Measurements from ENCODE around the gene TMEM184A. TPM values are rescaled to one million over a fixed set of nuclear protein-coding genes. Genes with fewer than 3 reads are reported as not detected.

TMEM184A gene
- total RNA-seq, 1 donor from 2014 or later, result 22.1 TPM

- DNase-seq, result no peak
Measured at GRCh38 chr7:1550005-1550845, 5.8 kb downstream of the TMEM184A start.

GRCh38 chr7:1549357-1550004, 6.5 kb downstream of the TMEM184A start:
- no peak for DNase-seq

DNA sequence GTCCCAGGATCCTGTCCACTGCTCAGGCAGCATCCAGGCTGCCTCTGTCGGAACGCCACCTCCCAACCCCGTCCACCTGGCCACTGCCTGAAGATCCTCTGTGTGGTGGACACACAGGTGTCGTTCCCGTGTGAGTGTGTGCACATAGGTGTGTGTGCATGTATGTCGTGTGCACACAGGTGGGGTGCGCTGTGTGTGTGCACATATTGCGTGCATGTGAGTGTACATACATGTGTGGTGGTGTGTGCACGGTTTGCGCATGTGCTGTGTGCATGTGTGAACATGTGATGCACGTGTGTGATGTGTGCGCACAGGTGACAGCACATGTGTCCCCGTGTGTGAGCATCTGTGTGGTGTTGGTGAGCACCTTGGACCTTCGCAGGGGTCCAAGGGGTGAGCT, 7.1 kb downstream of the TMEM184A start:
- DNase-seq, result no peak

GRCh38 chr7:1548438-1548831, 7.6 kb downstream of the TMEM184A start:
- no peak for DNase-seq

DNA sequence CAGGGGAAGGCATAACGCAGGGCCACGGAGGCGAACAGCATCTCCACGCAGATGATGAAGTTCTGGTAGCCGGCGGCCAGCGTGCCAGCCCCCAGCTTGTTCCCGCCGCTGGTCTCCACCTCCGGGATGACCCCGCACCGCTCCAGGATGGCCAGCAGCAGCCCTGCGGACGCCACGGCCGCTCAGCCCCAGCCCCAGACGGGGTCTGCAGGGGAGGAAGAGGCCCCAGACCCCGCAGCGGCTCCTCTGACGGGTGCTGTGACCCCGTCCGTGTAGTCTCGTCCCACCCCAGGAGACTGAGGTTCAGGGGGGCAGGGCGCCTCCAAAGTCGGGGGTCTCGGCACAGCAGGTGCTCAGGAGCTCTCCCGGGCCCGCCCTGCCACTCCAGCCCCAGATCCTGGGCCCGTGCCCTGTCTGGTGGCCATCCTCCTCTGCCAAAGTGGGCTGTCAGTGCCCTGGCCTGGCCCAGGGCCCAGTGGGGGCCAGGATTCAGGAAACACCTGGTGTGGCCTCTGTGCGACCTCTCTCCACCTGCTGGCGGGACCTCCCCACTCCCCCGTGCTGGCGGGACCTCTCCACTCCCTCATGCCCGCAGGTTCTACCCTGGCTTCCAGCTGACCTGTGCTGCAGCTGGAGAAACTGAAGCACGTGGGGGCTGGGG, 8.1 kb downstream of the TMEM184A start:
- no peak for DNase-seq

DNA sequence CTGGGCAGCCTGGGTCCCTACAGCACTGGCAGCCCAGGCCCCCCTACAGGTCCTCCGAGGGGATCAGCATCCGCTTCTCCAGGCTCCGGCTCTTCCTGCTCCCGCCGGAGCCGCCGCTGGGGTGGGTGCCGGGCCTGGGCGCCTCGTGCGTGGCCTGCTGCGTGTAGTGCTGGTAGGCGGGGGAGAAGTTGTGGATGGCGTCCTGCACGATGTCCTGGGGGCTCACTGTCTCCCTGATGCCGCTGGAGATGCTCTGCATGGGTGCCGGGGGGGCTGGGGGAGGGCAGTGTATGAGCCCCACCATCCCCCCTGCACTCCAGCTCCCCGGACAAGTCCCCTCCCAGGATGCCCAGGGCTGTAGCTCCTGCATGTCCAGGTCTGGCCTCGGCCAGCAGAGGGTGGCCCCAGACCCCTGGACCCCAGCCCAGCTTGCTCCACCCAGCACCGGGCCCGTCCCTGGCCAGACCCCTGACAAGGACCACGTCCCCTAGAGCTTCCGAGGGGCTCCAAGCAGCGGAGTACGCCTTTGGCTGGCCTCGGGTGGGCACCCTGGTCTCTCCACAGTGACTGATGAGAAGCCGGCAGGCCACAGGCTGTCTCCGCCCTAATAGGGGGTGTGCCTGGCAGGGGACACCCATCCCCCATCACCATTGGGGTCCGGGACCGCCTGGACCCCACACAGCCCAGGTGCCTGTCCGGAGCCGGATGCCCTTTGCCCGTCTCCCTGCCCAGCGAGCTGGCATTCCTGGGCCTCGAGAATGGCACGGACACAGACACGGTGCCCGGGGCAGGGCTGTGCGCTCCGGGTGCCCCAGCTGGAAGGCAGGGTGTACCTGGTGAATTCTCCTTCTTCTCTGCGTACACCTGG, 8.9 kb downstream of the TMEM184A start:
- no peak for DNase-seq

- DNase-seq, result no peak
Measured at GRCh38 chr7:1546274-1546908, 9.6 kb downstream of the TMEM184A start.

DNA sequence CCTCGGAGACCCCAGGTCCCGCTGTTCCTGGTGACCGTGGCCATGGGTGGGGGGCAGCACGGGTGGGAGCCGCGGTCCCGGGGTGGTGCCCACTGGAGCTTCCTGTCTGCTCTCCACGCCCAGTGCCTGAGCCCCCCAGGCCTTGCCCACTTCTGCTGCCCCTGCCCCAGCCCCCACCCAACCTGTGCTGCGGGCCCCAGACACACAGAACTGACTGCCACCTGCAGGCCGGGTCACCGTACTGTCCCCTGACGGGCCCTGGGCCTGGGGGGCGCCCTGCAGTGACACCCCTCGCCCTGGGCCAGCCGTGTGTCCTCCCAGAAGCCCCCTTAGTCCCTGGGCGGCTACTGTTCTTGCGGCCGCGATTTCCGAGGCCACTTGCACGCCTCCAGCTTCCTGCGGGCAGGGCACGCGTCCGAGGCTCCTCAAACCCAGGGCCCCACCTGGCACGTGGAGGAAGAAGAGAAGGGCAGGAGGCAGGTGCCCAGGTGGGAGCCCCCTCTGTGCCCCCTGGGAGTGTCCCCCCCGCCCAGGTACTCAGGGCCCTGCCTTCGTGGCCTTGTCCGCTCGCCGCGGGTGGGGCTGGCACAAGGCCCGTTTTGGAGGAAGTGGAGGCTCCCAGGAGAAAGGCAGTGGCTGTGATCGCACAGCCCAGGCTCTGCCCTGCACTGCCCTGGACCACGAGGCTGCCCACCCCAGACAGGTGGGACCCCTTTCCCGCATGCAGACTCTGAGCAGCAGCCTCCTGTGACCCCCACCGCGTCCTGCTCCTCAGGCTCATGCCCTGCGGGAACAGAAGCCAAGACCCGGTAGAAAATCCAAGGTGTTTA, 10.4 kb downstream of the TMEM184A start:
- no peak for DNase-seq

DNA sequence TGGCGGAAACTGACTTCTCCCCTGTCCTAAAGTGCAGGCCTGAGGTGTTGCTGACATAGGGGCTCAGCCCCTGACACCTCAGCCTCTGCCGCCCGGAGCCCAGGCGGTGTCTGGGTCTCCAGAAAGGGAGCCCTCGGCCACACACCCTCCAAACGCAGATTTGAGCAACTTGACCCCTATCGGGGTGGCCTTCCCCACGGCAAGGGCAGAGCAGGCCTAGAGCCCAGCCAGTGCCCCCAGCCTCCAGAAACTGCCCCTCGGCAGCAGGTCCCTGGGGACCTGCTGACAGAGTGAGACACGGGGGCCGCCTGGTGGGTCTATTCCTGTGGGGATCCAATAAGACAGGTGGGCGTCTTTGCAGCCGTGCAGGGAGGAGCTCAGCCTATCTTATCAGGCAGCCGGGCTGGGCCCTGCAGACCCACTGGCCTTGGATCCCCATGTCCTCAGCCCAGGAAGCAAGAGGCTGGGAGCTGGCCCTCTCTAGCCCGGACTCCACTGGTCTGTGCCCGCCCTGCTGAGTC, 11.0 kb downstream of the TMEM184A start:
- no peak for DNase-seq

- DNase-seq, result no peak
Measured at GRCh38 chr7:1544178-1544895, 11.7 kb downstream of the TMEM184A start.

DNA sequence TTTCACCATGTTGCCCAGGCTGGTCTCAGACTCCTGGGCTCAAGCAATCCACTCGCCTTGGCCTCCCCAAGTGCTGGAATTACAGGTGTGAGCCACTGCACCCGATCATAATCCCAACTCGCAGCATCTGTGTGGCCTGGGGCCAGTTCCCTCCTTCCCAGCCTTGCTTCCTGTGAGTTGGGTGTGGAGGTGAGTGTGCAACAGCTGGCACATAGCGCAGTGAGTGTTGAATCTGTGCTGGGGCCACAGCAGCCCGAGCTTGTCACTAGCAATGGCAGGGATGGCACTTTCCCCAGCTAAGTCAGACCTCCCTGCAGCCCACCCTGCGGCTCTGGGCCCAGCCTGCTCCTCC, 12.2 kb downstream of the TMEM184A start:
- peak; percentile 36 for DNase-seq

DNA sequence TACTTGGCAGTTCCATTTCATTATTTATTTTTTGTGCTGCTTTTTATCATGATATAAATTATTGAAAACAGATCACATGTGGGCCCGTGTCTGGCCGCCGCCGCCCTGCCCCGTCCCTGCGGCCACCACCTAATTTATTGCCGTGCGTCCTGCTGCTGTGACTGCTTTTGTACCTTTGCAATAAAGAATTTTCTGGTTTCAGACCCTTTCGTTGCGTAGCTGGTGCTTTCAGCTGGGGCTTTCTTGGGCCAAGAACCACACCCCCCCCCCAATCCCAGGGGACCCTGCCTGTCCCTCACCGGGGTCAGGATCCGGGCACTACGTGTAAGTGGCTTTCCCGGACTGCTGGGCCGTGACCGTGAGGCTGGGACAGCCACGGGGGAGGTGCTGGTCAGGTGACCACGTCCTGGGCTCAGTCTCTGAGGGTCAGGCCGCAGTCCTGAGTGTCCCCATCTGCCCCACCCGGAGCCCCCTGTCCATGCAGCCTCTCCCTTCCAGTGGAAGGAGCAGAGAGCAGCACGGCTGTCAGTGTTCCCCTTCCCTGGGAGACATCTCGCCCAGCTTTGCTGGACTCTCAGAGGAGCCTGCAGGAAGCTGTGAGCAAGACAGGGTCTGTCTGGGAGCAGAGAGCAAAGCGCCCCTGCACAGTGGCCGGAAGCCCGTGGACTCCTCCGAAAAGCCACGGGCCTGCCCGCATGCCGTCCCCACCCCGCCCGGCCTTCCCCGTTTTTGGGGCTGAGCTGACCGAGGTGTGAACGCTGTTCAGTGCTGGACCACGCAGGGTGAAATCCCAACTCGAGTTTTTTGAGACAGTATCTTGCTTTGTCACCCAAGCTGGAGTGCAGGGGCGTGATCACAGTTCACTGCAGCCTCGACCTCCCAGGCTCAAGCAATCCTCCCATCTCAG, 12.9 kb downstream of the TMEM184A start:
- no peak for DNase-seq

GRCh38 chr7:1542329-1542728, 13.7 kb downstream of the TMEM184A start:
- no peak for DNase-seq

GRCh38 chr7:1541431-1542162, 14.4 kb downstream of the TMEM184A start:
- DNase-seq, result no peak

GRCh38 chr7:1540776-1541271, 15.2 kb downstream of the TMEM184A start:
- no peak for DNase-seq

- DNase-seq, result no peak
Measured at GRCh38 chr7:1539882-1540775, 15.9 kb downstream of the TMEM184A start.

Measured in tongue (tissue), 2 donors.